RWPE2 (cell line): ENCODE results near the gene MBOAT1.

ENCODE experiments used
- ATAC-seq: fragments of 200-7000 bp; cut with Tn5 transposase; 3 replicates; pipeline ENCODE4 v1.9.1; 2021; ENCODE audit warnings: low read depth
- DNase-seq: peaks from one replicate; pipeline ENCODE4 v3.0.0-alpha.2; 2020; ENCODE audit warnings: low spot score
- H3K27ac ChIP-seq: fragments of 450-650 bp; 2 replicates; pipeline ENCODE4 v1.5.1; 2017; ENCODE audit warnings: mild to moderate bottlenecking; ENCODE audit not compliant: poor library complexity, severe bottlenecking
- H3K27me3 ChIP-seq: fragments of 250-450 bp; sonication (Bioruptor Pico); 2 replicates; pipeline ENCODE4 v1.5.1; 2021; ENCODE audit warnings: mild to moderate bottlenecking, moderate library complexity; ENCODE audit not compliant: insufficient read depth, poor library complexity, severe bottlenecking
- H3K36me3 ChIP-seq: fragments of 250-450 bp; sonication (Bioruptor Pico); 2 replicates; pipeline ENCODE4 v1.5.1; 2020; ENCODE audit warnings: low read depth, mild to moderate bottlenecking, moderate library complexity
- H3K4me1 ChIP-seq: fragments of 250-450 bp; sonication (Bioruptor Pico); 2 replicates; pipeline ENCODE4 v1.5.1; 2021; ENCODE audit warnings: mild to moderate bottlenecking, moderate library complexity; ENCODE audit not compliant: insufficient read depth, poor library complexity, severe bottlenecking
- H3K4me3 ChIP-seq: fragments of 250-450 bp; sonication (Bioruptor Pico); 2 replicates; pipeline ENCODE4 v1.5.1; 2021; ENCODE audit warnings: mild to moderate bottlenecking, moderate library complexity; ENCODE audit not compliant: severe bottlenecking
- H3K9me3 ChIP-seq: fragments of 250-450 bp; sonication (Bioruptor Pico); 2 replicates; pipeline ENCODE4 v1.5.1; 2021; ENCODE audit warnings: mild to moderate bottlenecking, moderate library complexity; ENCODE audit not compliant: severe bottlenecking
- TF ChIP-seq, protein P1 (sequence below): fragments of 450-650 bp; IDR thresholded peaks from one replicate; pipeline ENCODE4 v1.5.1; 2017; ENCODE audit warnings: mild to moderate bottlenecking, moderate library complexity; ENCODE audit not compliant: poor library complexity, severe bottlenecking

Gene MBOAT1

DNA sequence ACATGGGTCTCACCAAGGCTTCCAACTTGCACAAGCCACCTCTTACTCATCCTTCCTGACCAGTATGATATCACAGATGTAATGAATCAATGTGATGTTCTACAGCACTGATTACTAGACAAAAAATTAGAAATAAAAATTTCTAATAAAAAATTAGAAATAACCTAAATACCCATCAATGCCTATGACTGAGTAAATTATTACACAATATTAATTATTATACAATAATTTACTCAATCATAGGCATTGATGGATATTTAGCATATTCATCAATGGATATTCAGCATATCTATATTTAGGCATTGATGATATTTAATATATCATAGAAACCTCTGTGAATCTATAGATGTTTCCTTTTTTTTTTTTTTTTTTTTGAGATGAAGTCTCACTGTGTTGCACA, 43.2 kb upstream of the MBOAT1 start:
- Histone ChIP-seq H3K4me1 (no peaks in the 10 kb centered on the region), H3K36me3 (no peaks in the 10 kb centered on the region), H3K27me3 (no peaks in the 10 kb centered on the region), H3K9me3 (no peaks in the 10 kb centered on the region), H3K4me3 (no peak overlapping the region), H3K27ac (no peak overlapping the region)
- ATAC-seq (no peak), DNase-seq (no peak)
- TF ChIP-seq, protein P1, sequence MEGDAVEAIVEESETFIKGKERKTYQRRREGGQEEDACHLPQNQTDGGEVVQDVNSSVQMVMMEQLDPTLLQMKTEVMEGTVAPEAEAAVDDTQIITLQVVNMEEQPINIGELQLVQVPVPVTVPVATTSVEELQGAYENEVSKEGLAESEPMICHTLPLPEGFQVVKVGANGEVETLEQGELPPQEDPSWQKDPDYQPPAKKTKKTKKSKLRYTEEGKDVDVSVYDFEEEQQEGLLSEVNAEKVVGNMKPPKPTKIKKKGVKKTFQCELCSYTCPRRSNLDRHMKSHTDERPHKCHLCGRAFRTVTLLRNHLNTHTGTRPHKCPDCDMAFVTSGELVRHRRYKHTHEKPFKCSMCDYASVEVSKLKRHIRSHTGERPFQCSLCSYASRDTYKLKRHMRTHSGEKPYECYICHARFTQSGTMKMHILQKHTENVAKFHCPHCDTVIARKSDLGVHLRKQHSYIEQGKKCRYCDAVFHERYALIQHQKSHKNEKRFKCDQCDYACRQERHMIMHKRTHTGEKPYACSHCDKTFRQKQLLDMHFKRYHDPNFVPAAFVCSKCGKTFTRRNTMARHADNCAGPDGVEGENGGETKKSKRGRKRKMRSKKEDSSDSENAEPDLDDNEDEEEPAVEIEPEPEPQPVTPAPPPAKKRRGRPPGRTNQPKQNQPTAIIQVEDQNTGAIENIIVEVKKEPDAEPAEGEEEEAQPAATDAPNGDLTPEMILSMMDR = no peak

GRCh38 chr6:20254295-20254694, 42.0 kb upstream of the MBOAT1 start:
- Histone ChIP-seq H3K4me3 (no peak overlapping the region), H3K4me1 (no peaks in the 10 kb centered on the region), H3K27me3 (no peaks in the 10 kb centered on the region), H3K36me3 (no peaks in the 10 kb centered on the region), H3K9me3 (no peaks in the 10 kb centered on the region), H3K27ac (no peak overlapping the region)
- ATAC-seq (no peak), DNase-seq (no peak)
- TF ChIP-seq, protein P1 = no peak

GRCh38 chr6:20253021-20253420, 40.8 kb upstream of the MBOAT1 start:
- H3K4me3 ChIP-seq = no peak overlapping the region
- no peaks in the 10 kb centered on the region for H3K27me3 ChIP-seq
- ATAC-seq (no peak), DNase-seq (no peak)
- no peak overlapping the region for H3K27ac ChIP-seq
- TF ChIP-seq, protein P1 = no peak
- H3K4me1 ChIP-seq = no peaks in the 10 kb centered on the region
- H3K36me3 ChIP-seq = no peaks in the 10 kb centered on the region
- H3K9me3 ChIP-seq = no peaks in the 10 kb centered on the region

GRCh38 chr6:20252311-20252710, 40.0 kb upstream of the MBOAT1 start:
- Histone ChIP-seq H3K27ac (no peak overlapping the region), H3K36me3 (no peaks in the 10 kb centered on the region), H3K27me3 (no peaks in the 10 kb centered on the region), H3K9me3 (no peaks in the 10 kb centered on the region), H3K4me3 (no peak overlapping the region), H3K4me1 (no peaks in the 10 kb centered on the region)
- TF ChIP-seq, protein P1 = no peak
- DNase-seq (no peak), ATAC-seq (no peak)

GRCh38 chr6:20251525-20251924, 39.3 kb upstream of the MBOAT1 start:
- ATAC-seq = no peak
- Histone ChIP-seq H3K4me3 (no peak overlapping the region), H3K27ac (no peak overlapping the region), H3K4me1 (no peaks in the 10 kb centered on the region), H3K9me3 (no peaks in the 10 kb centered on the region), H3K27me3 (no peaks in the 10 kb centered on the region), H3K36me3 (no peaks in the 10 kb centered on the region)
- no peak for DNase-seq
- TF ChIP-seq, protein P1 = no peak
